Body of pancreas (tissue), 4 donors: ENCODE data around the gene RAP1A.

Experiments used
- CTCF ChIP-seq, 7 experiments: fragments of 450-650 bp in 4 of 7; fragments of 200-600 bp in 3 of 7; sonication (generic) in 3 of 7; IDR thresholded peaks; one replicate each; pipeline ENCODE4 v1.5.1; 2016 to 2019; ENCODE audit warnings: antibody characterized with exemption in 7 of 7
- POLR2A ChIP-seq, 3 donors: fragments of 450-650 bp; IDR thresholded peaks; one replicate each; pipeline ENCODE4 v1.6.1; 2016; ENCODE audit warnings: antibody characterized with exemption in 3 of 3, mild to moderate bottlenecking in 2 of 3

- TF ChIP-seq POLR2A (IDR thresholded peaks at IDR 0.05) (no peak), CTCF (IDR thresholded peaks at IDR 0.05) (peak in 1 of 7 experiments; percentile 9)
Observed at GRCh38 chr1:111576547-111576946, 43.0 kb upstream of the RAP1A start.
